Activated CD4-positive, alpha-beta T cell treated with anti-CD3 and anti-CD28 coated beads for 36 hours (primary cell): ENCODE measurements around the gene SMG6. TPM values are rescaled to one million over a fixed set of nuclear protein-coding genes. Genes with fewer than 3 reads are reported as not detected.
"Not testable (repeated sequence)": the region's sequence is repeated elsewhere in the genome, so short reads cannot be mapped to it uniquely, and the experiment has no call there.

Experiments
- ATAC-seq: fragments of 200-7000 bp; cut with Tn5 transposase; one replicate; pipeline ENCODE4 v1.10.0; 2021; ENCODE audit warnings: mild to moderate bottlenecking, moderate library complexity
- CTCF ChIA-PET: fragments of 350-600 bp; sonication (Branson Sonifier 250); formaldehyde crosslinking; loops from one replicate; lab custom pipeline; 2021; ENCODE audit warnings: antibody characterized with exemption; lab: Charles Lee
- POLR2A ChIA-PET: fragments of 350-600 bp; sonication (Branson Sonifier 250); formaldehyde crosslinking; loops from one replicate; lab custom pipeline; 2021; ENCODE audit warnings: antibody characterized with exemption, inconsistent platforms; lab: Charles Lee
- DNase-seq: peaks from one replicate; pipeline ENCODE4 v3.0.0-alpha.2; 2020
- H3K27ac Mint-ChIP-seq: one replicate; pipeline ENCODE4 v1.8.0; 2021; ENCODE audit warnings: mixed read lengths
- H3K27me3 Mint-ChIP-seq: one replicate; pipeline ENCODE4 v1.8.0; 2021; ENCODE audit warnings: mixed read lengths
- H3K36me3 Mint-ChIP-seq: one replicate; pipeline ENCODE4 v1.8.0; 2021; ENCODE audit warnings: low read depth, mixed read lengths
- H3K4me1 Mint-ChIP-seq: one replicate; pipeline ENCODE4 v1.8.0; 2021; ENCODE audit warnings: mixed read lengths
- H3K4me3 Mint-ChIP-seq: one replicate; pipeline ENCODE4 v1.8.0; 2021; ENCODE audit warnings: mild to moderate bottlenecking, moderate library complexity, mixed read lengths
- H3K9me3 Mint-ChIP-seq: one replicate; pipeline ENCODE4 v1.8.0; 2021; ENCODE audit warnings: low read depth, mixed read lengths
- intact Hi-C, 2 experiments: fragments of 100-400 bp; cut with DNase I in 1 of 2; cut with micrococcal nuclease in 1 of 2; formaldehyde crosslinking; loops; one replicate each; pipeline versions ENCODE4 v1.14.2 to v1.15.1; 2022 to 2024; cut with DNase I, micrococcal nuclease
- microRNA-seq: library from miRNA; unstranded; fragments of <30 nt; microRNA quantifications from one replicate; pipeline ENCODE4 v1.2.0, GENCODE V29; 2021; ENCODE audit warnings: borderline replicate concordance
- total RNA-seq, 2 experiments: library from RNA; stranded (reverse); gene quantifications; one replicate each; pipeline ENCODE4 v1.2.3, GENCODE V29; 2021

The SMG6 gene
- total RNA-seq, 2 experiments from 2014 or later = 28.5 to 31.4 TPM

DNA sequence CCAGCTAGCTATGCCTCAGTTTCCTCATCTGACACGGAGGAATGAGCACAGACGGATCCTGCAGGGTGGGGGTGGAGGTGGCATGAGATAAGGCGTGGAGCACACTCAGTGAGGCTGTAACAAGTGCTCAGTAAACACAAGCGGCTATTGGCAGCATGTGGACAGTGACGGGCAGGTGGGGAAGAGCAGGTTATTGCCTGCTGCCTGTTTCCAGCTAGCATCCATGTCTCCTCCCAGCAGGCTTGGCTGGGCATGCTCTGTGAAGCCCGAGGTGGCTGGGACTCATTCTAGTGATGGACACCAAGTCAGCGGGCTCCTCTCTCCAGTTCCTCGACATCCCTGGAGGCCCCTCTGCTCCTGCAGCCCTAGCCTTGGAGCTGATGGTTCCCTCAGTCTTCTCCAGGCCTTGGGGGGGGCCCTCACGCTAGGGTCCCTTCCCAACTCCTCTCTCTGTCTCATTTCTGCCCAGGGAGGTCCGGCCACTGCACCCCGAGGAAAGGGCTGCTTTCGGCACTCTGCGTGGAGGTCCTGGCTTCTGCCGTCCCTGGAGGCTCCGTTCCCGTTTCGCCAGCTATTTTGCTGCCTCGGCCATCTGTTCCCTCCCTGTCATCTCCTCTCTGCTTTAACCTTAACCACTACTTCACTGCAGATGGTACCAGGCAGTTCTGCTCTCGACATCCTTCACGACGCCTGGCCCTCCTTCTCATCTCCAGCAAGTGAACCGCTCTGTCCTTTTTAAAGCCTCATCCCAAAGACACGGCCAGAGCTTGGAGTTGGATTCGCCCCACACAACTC lies 284.7 kb downstream of the SMG6 start:
- no peaks in the 10 kb centered on the region for H3K36me3 Mint-ChIP-seq
- no peak overlapping the region for H3K27ac Mint-ChIP-seq
- no peak overlapping the region for H3K4me3 Mint-ChIP-seq
- ChIA-PET CTCF (interaction anchor here (0.7 kb wide), 1 partner anchor 987 kb away, joined by 3 read pairs; no protein-coding TSS in a partner anchor), POLR2A (no interaction called here)
- no peaks in the 10 kb centered on the region for H3K9me3 Mint-ChIP-seq
- H3K27me3 Mint-ChIP-seq = peaks cover 6% of the 10 kb centered on the region
- ATAC-seq = no peak
- H3K4me1 Mint-ChIP-seq = peaks cover 3% of the 10 kb centered on the region
- intact Hi-C loops = no loop called here
- no peak for DNase-seq

DNA sequence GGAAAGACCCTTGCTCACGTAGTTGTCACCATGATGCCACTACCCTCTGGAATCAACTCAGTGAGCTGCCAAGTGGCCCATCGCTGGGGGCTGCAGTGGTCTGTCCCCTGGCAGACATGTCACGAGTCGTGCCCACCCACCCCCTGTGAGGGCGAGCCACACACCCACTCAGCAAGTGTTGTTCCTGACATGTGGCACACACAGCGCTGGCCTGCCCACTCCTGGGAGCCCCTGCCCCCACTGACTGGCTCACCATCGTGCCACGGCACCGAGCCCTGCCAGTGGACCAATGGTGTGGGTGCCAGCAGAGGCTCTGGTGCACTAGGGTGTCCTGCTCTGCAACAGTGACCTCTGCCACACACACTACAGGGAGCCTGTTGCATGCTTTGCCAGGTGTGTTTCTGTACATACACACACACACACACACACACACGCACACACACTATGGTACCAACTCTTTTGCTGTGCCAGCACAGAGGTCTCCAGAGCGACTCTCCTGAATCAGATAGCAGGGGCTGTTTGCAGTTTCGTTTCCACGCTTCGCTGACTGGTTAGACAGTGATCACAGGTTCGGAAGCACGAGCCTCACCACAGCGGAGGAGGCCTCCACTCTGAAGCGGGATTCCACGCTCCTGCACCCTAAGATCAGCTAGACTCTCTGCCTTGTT lies 286.2 kb downstream of the SMG6 start:
- no peaks in the 10 kb centered on the region for H3K9me3 Mint-ChIP-seq
- H3K27ac Mint-ChIP-seq = no peak overlapping the region
- intact Hi-C loops = no loop called here
- no peaks in the 10 kb centered on the region for H3K4me1 Mint-ChIP-seq
- no peak for DNase-seq
- peaks cover 7% of the 10 kb centered on the region for H3K27me3 Mint-ChIP-seq
- ATAC-seq = no peak
- H3K36me3 Mint-ChIP-seq = no peaks in the 10 kb centered on the region
- POLR2A ChIA-PET = no interaction called here
- H3K4me3 Mint-ChIP-seq = no peak overlapping the region
- CTCF ChIA-PET = no interaction called here

DNA sequence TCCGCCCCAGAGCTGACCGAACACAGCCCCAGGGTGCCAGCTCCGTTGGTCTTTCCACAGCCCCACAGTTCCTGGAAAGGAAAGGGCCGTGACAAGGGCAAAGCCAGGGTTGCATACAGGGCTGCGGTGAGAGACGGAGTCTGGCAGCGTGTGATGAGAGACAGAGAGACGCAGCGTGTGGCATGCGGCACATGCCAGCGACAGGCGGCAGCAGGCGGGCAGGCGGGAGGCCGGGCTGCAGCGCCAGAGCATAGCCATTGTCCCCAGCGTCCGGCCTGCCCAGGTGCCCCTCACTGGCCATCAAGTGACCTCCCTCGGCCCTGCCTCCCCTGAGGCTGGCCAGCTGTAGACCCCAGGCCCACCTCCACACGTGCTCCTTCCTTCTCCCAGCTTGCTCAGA lies 287.1 kb downstream of the SMG6 start:
- ATAC-seq = no peak
- intact Hi-C loops = no loop called here
- CTCF ChIA-PET = no interaction called here

DNA sequence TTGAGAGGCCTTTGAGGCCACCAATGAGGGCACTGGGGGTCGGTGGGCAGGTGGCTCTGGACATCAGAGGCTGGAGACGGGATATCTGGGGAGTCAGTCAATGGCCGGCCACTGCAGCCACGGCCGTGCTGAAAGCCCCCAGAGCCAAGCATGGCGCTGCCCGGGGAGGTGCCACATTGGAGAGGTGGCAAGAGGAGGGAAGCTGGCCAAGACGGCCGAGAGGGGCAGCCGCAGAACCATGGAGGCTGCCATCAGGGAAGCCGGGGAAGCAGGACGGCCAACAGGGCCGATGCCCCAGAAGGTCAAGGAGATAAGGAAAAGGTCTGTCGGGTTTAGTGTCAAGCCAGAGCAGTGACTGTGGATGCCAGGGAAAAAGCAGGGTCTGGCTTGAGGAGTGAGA lies 288.3 kb downstream of the SMG6 start:
- H3K9me3 Mint-ChIP-seq = no peaks in the 10 kb centered on the region
- POLR2A ChIA-PET = no interaction called here
- no peaks in the 10 kb centered on the region for H3K36me3 Mint-ChIP-seq
- H3K4me1 Mint-ChIP-seq = no peaks in the 10 kb centered on the region
- CTCF ChIA-PET = no interaction called here
- peaks cover 8% of the 10 kb centered on the region for H3K27me3 Mint-ChIP-seq
- H3K4me3 Mint-ChIP-seq = no peak overlapping the region
- no peak for ATAC-seq
- intact Hi-C loops = no loop called here
- no peak overlapping the region for H3K27ac Mint-ChIP-seq
- no peak for DNase-seq

More for the DNA sequence above, 287.1 kb downstream of the SMG6 start:
- H3K4me3 Mint-ChIP-seq = no peak overlapping the region
- POLR2A ChIA-PET = no interaction called here
- H3K36me3 Mint-ChIP-seq = no peaks in the 10 kb centered on the region
- no peaks in the 10 kb centered on the region for H3K4me1 Mint-ChIP-seq
- H3K27me3 Mint-ChIP-seq = peaks cover 8% of the 10 kb centered on the region
- H3K27ac Mint-ChIP-seq = no peak overlapping the region
- DNase-seq = no peak
- H3K9me3 Mint-ChIP-seq = no peaks in the 10 kb centered on the region

DNA sequence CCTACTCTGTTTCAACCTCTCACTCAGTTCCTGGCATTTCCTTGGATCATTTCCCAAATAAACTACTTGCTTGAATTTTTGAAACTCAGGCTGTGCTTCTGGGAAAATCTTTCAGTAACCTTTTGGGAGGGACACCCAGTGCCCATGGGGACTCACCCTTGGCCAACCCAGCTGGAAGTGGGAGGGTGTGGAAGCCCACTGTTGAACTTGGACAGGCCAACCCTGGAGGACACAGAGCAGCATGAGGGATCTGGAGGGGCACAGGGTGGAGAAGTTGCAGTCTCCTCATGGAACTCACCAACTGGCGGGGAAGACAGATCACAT lies 289.6 kb downstream of the SMG6 start:
- CTCF ChIA-PET = no interaction called here
- POLR2A ChIA-PET = no interaction called here
- intact Hi-C loops = no loop called here
- DNase-seq (no peak), ATAC-seq (no peak)
- H3K27ac Mint-ChIP-seq = no peak overlapping the region
- no peaks in the 10 kb centered on the region for H3K36me3 Mint-ChIP-seq
- no peaks in the 10 kb centered on the region for H3K9me3 Mint-ChIP-seq
- peaks cover 8% of the 10 kb centered on the region for H3K27me3 Mint-ChIP-seq
- H3K4me1 Mint-ChIP-seq = no peaks in the 10 kb centered on the region
- no peak overlapping the region for H3K4me3 Mint-ChIP-seq

DNA sequence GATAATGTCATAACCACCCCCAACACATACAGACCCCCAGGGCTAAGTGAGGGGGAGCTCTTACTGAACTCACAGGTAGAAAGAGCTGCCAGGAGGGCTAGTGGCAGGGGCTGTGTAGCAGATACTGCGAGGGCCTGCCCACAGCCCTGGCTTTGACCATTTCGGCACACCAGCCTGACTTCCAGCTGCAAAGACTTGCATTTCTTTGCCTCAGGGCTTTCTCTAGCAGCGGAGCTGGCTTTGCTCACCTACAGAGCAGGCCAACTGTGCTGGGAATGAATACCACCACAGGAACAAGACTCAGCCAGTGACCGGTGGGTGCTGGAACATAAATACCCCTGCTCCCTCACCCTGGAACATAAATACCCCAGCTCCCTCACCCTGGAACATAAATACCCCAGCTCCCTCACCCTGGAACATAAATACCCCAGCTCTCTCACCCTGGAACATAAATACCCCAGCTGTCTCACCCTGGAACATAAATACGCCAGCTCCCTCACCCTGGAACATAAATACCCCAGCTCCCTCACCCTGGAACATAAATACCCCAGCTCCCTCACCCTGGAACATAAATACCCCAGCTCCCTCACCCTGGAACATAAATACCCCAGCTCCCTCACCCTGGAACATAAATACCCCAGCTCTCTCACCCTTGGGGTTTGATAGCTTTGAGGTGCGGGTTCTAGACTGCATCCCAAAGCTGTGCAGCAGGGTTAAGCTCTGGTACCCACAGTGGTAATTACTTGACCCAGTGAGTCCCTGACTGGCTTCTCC lies 290.2 kb downstream of the SMG6 start:
- DNase-seq, H3K36me3 Mint-ChIP-seq, POLR2A ChIA-PET, H3K27me3 Mint-ChIP-seq, H3K9me3 Mint-ChIP-seq, CTCF ChIA-PET, H3K27ac Mint-ChIP-seq, H3K4me3 Mint-ChIP-seq, ATAC-seq, H3K4me1 Mint-ChIP-seq, intact Hi-C loops: not testable (repeated sequence)

DNA sequence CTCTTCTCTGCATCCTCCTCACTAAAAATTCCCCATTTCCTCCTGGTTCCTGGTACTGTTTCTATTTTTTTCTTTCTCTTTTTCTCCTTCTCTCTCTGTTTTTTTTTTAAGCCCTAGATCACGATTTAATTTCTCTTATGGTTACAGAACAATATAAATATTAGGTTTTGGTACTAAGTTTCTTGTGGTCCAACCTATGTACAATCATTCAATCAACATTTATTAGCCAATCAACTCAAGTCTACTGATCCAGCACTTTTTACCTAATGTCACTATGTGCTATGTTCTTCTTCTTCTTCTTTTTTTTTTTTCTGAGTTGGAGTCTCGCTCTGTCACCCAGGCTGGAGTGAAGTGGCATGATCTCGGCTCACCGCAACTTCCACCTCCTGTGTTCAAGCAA lies 291.1 kb downstream of the SMG6 start:
- Mint-ChIP-seq H3K4me3 (no peak overlapping the region), H3K9me3 (no peaks in the 10 kb centered on the region), H3K36me3 (no peaks in the 10 kb centered on the region), H3K27me3 (peaks cover 8% of the 10 kb centered on the region), H3K27ac (no peak overlapping the region), H3K4me1 (no peaks in the 10 kb centered on the region)
- ChIA-PET POLR2A (no interaction called here), CTCF (no interaction called here)
- intact Hi-C loops = no loop called here
- DNase-seq (no peak), ATAC-seq (no peak)

DNA sequence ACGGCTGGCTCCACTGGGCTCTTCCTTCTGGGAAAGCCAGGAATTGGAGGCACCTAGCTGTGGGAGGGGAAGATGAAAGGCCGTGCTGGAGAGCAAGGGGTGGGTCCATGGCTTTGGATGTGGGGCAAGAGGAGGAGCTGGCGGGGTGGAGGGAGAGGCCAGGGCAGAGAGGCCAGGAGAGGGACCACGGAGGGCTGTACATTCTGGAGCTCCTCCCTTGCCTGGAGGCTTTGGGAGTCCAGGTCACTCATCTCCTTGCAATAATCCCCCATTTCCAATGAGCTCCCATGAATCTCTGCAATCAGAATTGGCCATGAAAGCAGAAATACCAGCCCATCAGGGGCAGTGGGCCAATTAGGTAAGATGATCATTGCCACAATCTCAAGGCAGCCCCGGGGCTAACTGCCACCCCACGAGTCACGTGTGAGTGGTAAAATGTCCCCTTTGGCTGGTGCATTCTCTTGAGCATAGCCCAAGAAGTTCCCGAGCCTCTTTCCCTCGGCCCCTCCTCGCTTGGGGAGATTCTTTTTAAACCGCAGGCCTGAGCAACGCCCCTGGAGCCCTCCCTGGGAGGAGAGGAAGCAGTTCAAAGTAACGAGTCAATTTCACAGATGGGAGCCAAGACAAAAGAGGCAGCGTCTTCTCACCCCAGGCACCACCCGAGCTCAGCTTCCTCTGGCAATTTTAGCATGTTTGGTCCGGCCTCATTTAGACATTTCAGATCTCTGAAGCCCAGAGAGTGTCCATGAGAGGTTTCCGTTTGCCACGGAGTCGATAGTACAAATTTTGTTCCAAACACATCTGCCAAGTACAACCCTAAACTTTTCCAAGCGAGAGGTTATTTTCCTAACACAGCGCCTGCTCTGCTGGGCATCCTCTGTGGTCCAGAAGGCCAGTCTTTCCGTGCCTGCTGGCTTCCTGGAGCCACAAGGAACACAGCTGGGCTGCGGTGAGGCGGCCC lies 291.9 kb downstream of the SMG6 start:
- Mint-ChIP-seq H3K36me3 (no peaks in the 10 kb centered on the region), H3K27ac (no peak overlapping the region), H3K9me3 (no peaks in the 10 kb centered on the region), H3K4me1 (no peaks in the 10 kb centered on the region), H3K27me3 (peaks cover 8% of the 10 kb centered on the region), H3K4me3 (no peak overlapping the region)
- ChIA-PET POLR2A (no interaction called here), CTCF (interaction anchor here (0.6 to 0.9 kb wide), 2 partner anchors 13 to 26 kb away, joined by 3 read pairs; partner anchors contain the start of gene RTN4RL1)
- ATAC-seq (no peak), DNase-seq (no peak)
- intact Hi-C loops = no loop called here

Small RNAs within 50 kb of the gene (microRNA-seq; reads per million reads assigned to microRNA genes)
- gene MIR132 (1,222 reads per million, percentile 85 among the genes with 10 or more reads in this experiment), gene MIR212 (48.6 reads per million, percentile 56 among the genes with 10 or more reads in this experiment)

Other genes starting within 250 kb of the SMG6 start
- gene HIC1, start 248.7 kb downstream of the SMG6 start, total RNA-seq = 10 to 100 TPM; 13.6 to 16.5 TPM
- 10 to 100 TPM; 15.4 to 18.3 TPM for gene SRR, start 165 bp upstream of the SMG6 start, total RNA-seq
- 10 to 100 TPM; 59.3 to 77.0 TPM for gene TSR1, start 32.7 kb upstream of the SMG6 start, total RNA-seq
- 10 to 100 TPM; 21.4 to 28.0 TPM for gene SGSM2, start 33.7 kb upstream of the SMG6 start, total RNA-seq
- 10 to 100 TPM; 16.0 to 19.3 TPM for gene MNT, start 97.3 kb upstream of the SMG6 start, total RNA-seq
- 10 to 100 TPM; 50.1 to 61.6 TPM for gene METTL16, start 208.1 kb upstream of the SMG6 start, total RNA-seq